Esophagus squamous epithelium (tissue), 4 donors: ENCODE results near the gene CEP128.

ENCODE experiments used
- POLR2A ChIP-seq, 4 donors: fragments of 450-650 bp; IDR thresholded peaks; one replicate each; pipeline ENCODE4 v1.6.1; 2017; ENCODE audit warnings: antibody characterized with exemption in 4 of 4, mild to moderate bottlenecking in 4 of 4, moderate library complexity in 3 of 4
- TF ChIP-seq, protein P1 (sequence below), 6 experiments: fragments of 450-650 bp in 4 of 6; fragments of 200-600 bp in 2 of 6; sonication (generic) in 2 of 6; IDR thresholded peaks; one replicate each; pipeline ENCODE4 v1.5.1; 2016 to 2019; ENCODE audit warnings: antibody characterized with exemption in 6 of 6, mild to moderate bottlenecking in 4 of 6, moderate library complexity in 4 of 6

DNA sequence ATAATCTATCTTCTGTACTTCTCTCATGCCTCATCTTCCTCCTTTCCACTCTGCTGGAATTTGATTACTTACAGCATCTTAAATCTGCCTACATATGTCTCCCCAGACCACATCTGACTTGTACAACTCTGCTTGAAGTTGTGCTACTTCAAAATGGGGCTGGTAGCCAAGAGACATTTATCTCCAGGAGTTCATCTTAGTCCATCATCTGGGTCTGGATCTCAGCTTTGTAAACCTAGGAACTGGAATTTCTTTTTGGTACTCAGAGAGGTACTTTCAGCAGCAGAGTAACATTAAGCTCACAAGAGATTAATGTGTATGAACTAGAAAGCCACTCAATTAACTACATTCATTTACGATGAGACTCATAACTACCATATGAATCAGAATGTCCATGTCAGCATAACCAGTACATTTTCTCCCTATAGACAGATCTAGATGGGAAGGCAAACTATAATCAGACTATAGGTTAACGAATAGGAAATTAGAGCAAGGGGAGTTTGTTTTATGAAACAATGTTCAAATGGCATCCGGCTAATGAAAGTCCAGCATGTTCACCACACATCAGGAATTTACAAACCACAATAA is 178.8 kb downstream of the CEP128 start:
- TF ChIP-seq, protein P1, sequence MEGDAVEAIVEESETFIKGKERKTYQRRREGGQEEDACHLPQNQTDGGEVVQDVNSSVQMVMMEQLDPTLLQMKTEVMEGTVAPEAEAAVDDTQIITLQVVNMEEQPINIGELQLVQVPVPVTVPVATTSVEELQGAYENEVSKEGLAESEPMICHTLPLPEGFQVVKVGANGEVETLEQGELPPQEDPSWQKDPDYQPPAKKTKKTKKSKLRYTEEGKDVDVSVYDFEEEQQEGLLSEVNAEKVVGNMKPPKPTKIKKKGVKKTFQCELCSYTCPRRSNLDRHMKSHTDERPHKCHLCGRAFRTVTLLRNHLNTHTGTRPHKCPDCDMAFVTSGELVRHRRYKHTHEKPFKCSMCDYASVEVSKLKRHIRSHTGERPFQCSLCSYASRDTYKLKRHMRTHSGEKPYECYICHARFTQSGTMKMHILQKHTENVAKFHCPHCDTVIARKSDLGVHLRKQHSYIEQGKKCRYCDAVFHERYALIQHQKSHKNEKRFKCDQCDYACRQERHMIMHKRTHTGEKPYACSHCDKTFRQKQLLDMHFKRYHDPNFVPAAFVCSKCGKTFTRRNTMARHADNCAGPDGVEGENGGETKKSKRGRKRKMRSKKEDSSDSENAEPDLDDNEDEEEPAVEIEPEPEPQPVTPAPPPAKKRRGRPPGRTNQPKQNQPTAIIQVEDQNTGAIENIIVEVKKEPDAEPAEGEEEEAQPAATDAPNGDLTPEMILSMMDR (IDR thresholded peaks at IDR 0.05), result no peak
- no peak for TF ChIP-seq POLR2A (IDR thresholded peaks at IDR 0.05)
